ENCODE results near the gene CKAP2L. TPM values are rescaled to one million over a fixed set of nuclear protein-coding genes. Genes with fewer than 3 reads are reported as not detected.

Gene CKAP2L
- total RNA-seq, 1 experiment from 2014 or later: 23.3 TPM

- H3K9me3 ChIP-seq (ENCODE audit: control insufficient read depth, low read depth, low read length): no peaks in the 10 kb centered on the region
- no peaks in the 10 kb centered on the region for H3K79me1 ChIP-seq (ENCODE audit: insufficient read depth, low read depth, low read length, poor library complexity, severe bottlenecking)
- H2BK15ac ChIP-seq (ENCODE audit: low read depth, low read length): no peak overlapping the region
- no CpG with 5 or more reads among the region's 5 CpGs for WGBS (ENCODE audit: extremely low coverage, insufficient read length, low lambda C conversion rate)
- H3K27ac ChIP-seq (ENCODE audit: insufficient read length, low read depth, low read length): no peak overlapping the region
- H3K23me2 ChIP-seq (ENCODE audit: insufficient read length, low read depth, low read length, poor library complexity, severe bottlenecking): no peaks in the 10 kb centered on the region
- H4K8ac ChIP-seq (replicated peaks; ENCODE audit: insufficient read length, low read depth, low read length): no peak overlapping the region
- Mint-ChIP-seq H3K27me3 (ENCODE audit: low read depth) (no peaks in the 10 kb centered on the region), H3K36me3 (ENCODE audit: insufficient read depth in 1 of 3, low read depth in 3 of 3) (peaks cover 1 to 11% (median 3%) of the 10 kb centered on the region in 3 experiments; a peak in 4 of 7 replicates), H3K9me3 (peaks cover 10 to 19% of the 10 kb centered on the region in 2 experiments; a peak in 4 of 5 replicates), H3K27ac (peak overlapping the region in 2 of 3 experiments; percentile 1 to 38; a peak in 3 of 7 replicates), H3K4me3 (no peak overlapping the region), H3K4me1 (peaks cover 27 to 58% of the 10 kb centered on the region in 2 experiments)
- no peak for TF ChIP-seq CTCF (conservative IDR thresholded peaks at IDR 0.05)
- H2AFZ ChIP-seq (ENCODE audit: low read length): no peak overlapping the region
- H2AK5ac ChIP-seq (ENCODE audit: insufficient read length, low read length): no peak overlapping the region
- no peak overlapping the region for H2BK5ac ChIP-seq (ENCODE audit: insufficient read length, low read length)
- no peaks in the 10 kb centered on the region for H4K20me1 ChIP-seq (ENCODE audit: control insufficient read depth, insufficient read depth, insufficient read length)
- H4K5ac ChIP-seq (ENCODE audit: insufficient read length, low read depth, low read length): no peak overlapping the region
- H3K23ac ChIP-seq (ENCODE audit: insufficient read length, low read depth, low read length): no peak overlapping the region
- H4K91ac ChIP-seq (ENCODE audit: insufficient read length, low read depth, low read length): no peak overlapping the region
- no peak overlapping the region for H3K4ac ChIP-seq (ENCODE audit: low read depth, low read length)
- H2BK20ac ChIP-seq (ENCODE audit: low read depth, low read length, poor library complexity, severe bottlenecking): no peak overlapping the region
- no peaks in the 10 kb centered on the region for H3K79me2 ChIP-seq (ENCODE audit: insufficient read depth, low read length)
- no peak overlapping the region for H2BK12ac ChIP-seq (ENCODE audit: insufficient read length, low read depth, low read length)
- no peak overlapping the region for H3K56ac ChIP-seq (ENCODE audit: insufficient read length, low read depth, low read length)
- DNase-seq: no peak
- no peaks in the 10 kb centered on the region for H3K4me1 ChIP-seq (ENCODE audit: insufficient read depth, low read length)
- H3T11ph ChIP-seq (ENCODE audit: low read length): no peak overlapping the region
- H3K18ac ChIP-seq (ENCODE audit: insufficient read length, low read depth, low read length): no peak overlapping the region
- no peak overlapping the region for H3K9ac ChIP-seq (ENCODE audit: extremely low read depth, insufficient read length, low read length)
- H2BK120ac ChIP-seq (ENCODE audit: low read depth, low read length, poor library complexity, severe bottlenecking): no peak overlapping the region
- H3K14ac ChIP-seq (ENCODE audit: insufficient read depth, low read length): no peak overlapping the region
- no peak overlapping the region for H3K4me2 ChIP-seq (ENCODE audit: insufficient read depth, insufficient read length, low read length)
- H3K27me3 ChIP-seq (ENCODE audit: insufficient read depth, low read length): no peaks in the 10 kb centered on the region
Observed at GRCh38 chr2:112794131-112794733, 29.8 kb upstream of the CKAP2L start.
